Vagina (tissue), 2 donors: ENCODE results near the gene SGK1. TPM values are rescaled to one million over a fixed set of nuclear protein-coding genes. Genes with fewer than 3 reads are reported as not detected.
"Not testable (repeated sequence)": the region's sequence is repeated elsewhere in the genome, so short reads cannot be mapped to it uniquely, and the experiment has no call there.

Experiments
- DNase-seq, 2 donors: peaks; one replicate each; pipeline ENCODE4 v3.0.0-alpha.2; 2017; ENCODE audit errors: extremely low spot score in 2 of 2
- H3K27ac ChIP-seq: fragments of 200-600 bp; sonication (generic); one replicate; pipeline ENCODE4 v1.5.1; 2019
- H3K27me3 ChIP-seq: fragments of 200-600 bp; sonication (generic); one replicate; pipeline ENCODE4 v1.5.1; 2019
- H3K36me3 ChIP-seq, 2 donors: fragments of 200-600 bp; sonication (generic); one replicate each; pipeline ENCODE4 v1.5.1; 2017 to 2019
- H3K4me1 ChIP-seq: fragments of 200-600 bp; sonication (generic); one replicate; pipeline ENCODE4 v1.5.1; 2019
- H3K4me3 ChIP-seq, 2 donors: fragments of 200-600 bp; sonication (generic); 1 replicate in 1 of 2; 2 replicates in 1 of 2; pipeline ENCODE4 v1.5.1; 2016 to 2019
- H3K9me3 ChIP-seq: fragments of 200-600 bp; sonication (generic); one replicate; pipeline ENCODE4 v1.5.1; 2019
- POLR2A ChIP-seq, 2 donors: fragments of 450-650 bp; IDR thresholded peaks; one replicate each; pipeline ENCODE4 v1.6.1; 2017; ENCODE audit warnings: antibody characterized with exemption in 2 of 2, mild to moderate bottlenecking in 2 of 2, moderate library complexity in 2 of 2
- POLR2AphosphoS5 ChIP-seq, 2 donors: sonication (generic); formaldehyde crosslinking; IDR thresholded peaks; one replicate each; pipeline ENCODE4 v1.9.0; 2017; ENCODE audit warnings: antibody characterized with exemption in 2 of 2, mild to moderate bottlenecking in 2 of 2, low read depth in 1 of 2; ENCODE audit not compliant: insufficient read depth in 1 of 2
- intact Hi-C: fragments of 100-400 bp; cut with DNase I; formaldehyde crosslinking; loops from one replicate; pipeline ENCODE4 v1.15.1; 2023
- total RNA-seq: library from RNA; depleted of rRNA; stranded (reverse); fragments of >200 nt; gene quantifications from one replicate; pipeline ENCODE4 v1.2.3, GENCODE V29; 2016
- TF ChIP-seq, protein P1 (sequence below), 3 experiments: fragments of 450-650 bp in 2 of 3; fragments of 200-600 bp in 1 of 3; sonication (generic) in 1 of 3; IDR thresholded peaks; one replicate each; pipeline ENCODE4 v1.5.1; 2017 to 2019; ENCODE audit warnings: antibody characterized with exemption in 3 of 3, mild to moderate bottlenecking in 2 of 3, moderate library complexity in 2 of 3

The SGK1 gene
- total RNA-seq, 1 donor from 2014 or later, result 608 TPM

DNA sequence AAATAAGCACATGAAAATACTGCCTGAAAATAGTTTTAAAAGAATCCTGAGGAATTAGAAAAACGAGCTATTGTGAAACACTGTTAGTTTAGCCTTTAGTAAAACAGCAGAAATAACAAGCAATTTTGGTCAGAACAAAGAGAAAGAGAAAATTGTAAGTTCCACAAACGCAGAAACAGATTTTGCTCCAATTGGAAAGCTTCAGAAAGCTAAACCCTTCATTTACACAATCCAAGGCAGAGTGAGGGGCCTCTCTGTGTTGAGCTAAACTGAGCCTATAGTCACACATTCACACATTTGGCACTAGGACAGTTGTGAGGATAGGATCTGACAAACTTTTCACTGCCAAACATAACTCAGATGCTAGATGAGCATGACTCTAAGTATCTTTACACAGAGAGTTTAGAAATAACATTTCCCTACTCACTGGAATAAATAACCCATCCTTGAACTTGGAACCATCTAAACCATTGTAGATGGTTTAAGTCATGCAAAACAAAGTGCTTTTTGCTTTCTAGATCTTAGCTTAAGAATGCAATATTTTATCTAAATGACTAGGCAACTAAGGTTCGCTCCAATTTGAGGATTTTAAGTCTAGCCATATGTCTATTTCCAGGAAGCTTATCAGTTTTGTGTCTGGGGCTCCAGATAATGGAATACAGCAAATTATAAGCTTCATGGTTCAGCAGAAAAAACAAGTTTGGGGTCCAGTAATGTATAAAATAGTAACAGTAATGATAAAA is 122.6 kb downstream of the SGK1 start:
- no peak for DNase-seq
- Histone ChIP-seq H3K4me3 (no peak overlapping the region), H3K4me1 (peaks cover 7% of the 10 kb centered on the region), H3K27me3 (no peaks in the 10 kb centered on the region), H3K27ac (peak overlapping the region; percentile 48), H3K9me3 (no peaks in the 10 kb centered on the region), H3K36me3 (no peaks in the 10 kb centered on the region)
- intact Hi-C loops, result no loop called here
- TF ChIP-seq POLR2AphosphoS5 (IDR thresholded peaks at IDR 0.05; ENCODE audit: insufficient read depth in 1 of 2, low read depth in 1 of 2), result peak in 1 of 2 donors; percentile 6
- TF ChIP-seq, protein P1, sequence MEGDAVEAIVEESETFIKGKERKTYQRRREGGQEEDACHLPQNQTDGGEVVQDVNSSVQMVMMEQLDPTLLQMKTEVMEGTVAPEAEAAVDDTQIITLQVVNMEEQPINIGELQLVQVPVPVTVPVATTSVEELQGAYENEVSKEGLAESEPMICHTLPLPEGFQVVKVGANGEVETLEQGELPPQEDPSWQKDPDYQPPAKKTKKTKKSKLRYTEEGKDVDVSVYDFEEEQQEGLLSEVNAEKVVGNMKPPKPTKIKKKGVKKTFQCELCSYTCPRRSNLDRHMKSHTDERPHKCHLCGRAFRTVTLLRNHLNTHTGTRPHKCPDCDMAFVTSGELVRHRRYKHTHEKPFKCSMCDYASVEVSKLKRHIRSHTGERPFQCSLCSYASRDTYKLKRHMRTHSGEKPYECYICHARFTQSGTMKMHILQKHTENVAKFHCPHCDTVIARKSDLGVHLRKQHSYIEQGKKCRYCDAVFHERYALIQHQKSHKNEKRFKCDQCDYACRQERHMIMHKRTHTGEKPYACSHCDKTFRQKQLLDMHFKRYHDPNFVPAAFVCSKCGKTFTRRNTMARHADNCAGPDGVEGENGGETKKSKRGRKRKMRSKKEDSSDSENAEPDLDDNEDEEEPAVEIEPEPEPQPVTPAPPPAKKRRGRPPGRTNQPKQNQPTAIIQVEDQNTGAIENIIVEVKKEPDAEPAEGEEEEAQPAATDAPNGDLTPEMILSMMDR (IDR thresholded peaks at IDR 0.05), result no peak

DNA sequence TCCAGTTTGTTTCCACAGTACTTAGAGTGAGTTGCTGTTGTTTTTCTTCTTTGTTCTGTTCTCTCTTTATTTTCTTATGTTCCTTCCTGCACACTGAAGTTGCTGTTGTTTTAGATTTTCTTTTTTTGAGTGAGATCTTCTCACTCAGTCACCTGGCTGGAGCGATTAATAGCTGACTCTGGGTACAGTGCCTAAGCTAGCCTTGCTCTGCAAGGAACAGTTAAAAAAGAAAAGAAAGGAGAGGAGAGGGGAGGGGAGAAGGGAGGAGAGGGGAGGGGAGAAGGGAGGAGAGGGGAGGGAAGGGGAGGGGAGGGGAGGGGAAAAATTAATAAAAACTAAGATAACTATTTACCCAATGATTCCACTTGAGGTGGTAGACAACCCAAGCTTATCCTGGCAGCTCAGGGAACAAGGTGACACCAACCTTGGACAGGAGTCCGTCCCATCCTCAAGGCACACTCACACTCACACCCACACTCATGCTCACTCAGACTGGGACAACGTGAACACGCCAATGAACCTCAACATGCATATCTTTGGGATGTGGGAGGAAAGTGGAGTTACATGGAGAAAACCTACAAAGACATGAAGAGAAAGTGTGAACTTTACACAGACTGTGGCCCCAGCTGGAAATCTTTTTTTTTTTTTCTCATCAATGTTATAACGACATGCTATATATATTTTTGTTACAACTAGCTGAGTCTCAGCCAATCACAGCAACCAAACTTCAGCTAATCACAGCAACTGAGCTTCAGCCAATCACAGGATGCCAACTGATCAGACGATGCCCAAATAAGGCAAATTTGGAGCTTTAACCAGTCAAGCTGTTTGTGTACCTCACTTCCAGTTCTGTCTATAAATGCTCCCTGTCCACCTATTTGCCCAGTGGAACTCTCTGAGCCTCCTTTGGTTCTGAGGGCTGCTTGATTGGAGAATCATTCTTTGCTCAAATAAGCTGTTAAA is 124.1 kb downstream of the SGK1 start:
- Histone ChIP-seq H3K4me3 (no peak overlapping the region), H3K9me3 (no peaks in the 10 kb centered on the region), H3K27ac (peak overlapping the region; percentile 48), H3K27me3 (no peaks in the 10 kb centered on the region), H3K36me3 (no peaks in the 10 kb centered on the region), H3K4me1 (peaks cover 7% of the 10 kb centered on the region)
- DNase-seq, result no peak
- TF ChIP-seq POLR2AphosphoS5 (IDR thresholded peaks at IDR 0.05; ENCODE audit: insufficient read depth in 1 of 2, low read depth in 1 of 2) (no peak), POLR2A (IDR thresholded peaks at IDR 0.05) (no peak)
- TF ChIP-seq, protein P1 (IDR thresholded peaks at IDR 0.05), result no peak
- intact Hi-C loops, result no loop called here

DNA sequence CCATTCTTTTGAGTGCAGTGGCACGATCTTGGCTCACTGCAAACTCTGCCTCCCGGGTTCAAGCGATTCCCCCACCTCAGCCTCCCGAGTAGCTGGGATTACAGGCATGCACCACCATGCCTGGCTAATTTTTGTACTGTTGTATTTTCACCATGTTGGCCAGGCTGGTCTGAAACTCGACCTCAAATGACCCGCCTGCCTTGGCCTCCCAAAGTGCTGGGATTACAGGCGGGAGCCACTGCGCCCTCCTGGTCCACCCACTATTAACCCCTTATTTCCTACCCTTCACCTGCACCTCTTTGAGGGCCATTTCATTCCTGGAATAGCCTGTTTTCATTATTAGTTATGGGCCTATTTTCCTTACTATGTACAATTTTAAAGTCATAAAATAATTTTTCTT is 125.3 kb downstream of the SGK1 start:
- H3K27me3 ChIP-seq, H3K4me1 ChIP-seq, H3K9me3 ChIP-seq, H3K36me3 ChIP-seq, H3K27ac ChIP-seq, intact Hi-C loops, H3K4me3 ChIP-seq, DNase-seq: not testable (repeated sequence)

DNA sequence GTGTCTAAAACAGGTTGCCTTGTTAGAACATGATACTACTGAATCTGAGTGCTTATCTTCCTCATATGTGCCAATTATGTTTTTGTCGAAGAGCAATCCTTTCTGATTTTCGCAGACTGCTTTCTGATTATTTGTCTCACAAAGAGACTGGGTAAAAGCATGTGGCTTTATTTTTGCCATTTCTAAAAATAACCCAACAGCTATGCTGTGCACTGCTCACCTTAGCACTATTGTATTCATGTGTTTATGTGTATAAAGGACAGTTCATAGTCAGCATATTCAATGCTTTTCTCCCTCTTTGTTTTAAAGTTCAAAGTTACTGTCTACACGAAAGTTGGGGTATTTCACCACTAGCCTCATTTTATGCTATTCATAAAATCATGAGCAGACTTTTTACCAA is 127.0 kb downstream of the SGK1 start:
- H3K36me3 ChIP-seq, result no peaks in the 10 kb centered on the region
- no peaks in the 10 kb centered on the region for H3K9me3 ChIP-seq
- H3K4me1 ChIP-seq, result peaks cover 5% of the 10 kb centered on the region
- H3K27ac ChIP-seq, result no peak overlapping the region
- intact Hi-C loops, result no loop called here
- H3K4me3 ChIP-seq, result no peak overlapping the region
- TF ChIP-seq, protein P1 (IDR thresholded peaks at IDR 0.05), result no peak
- TF ChIP-seq POLR2A (IDR thresholded peaks at IDR 0.05) (no peak), POLR2AphosphoS5 (IDR thresholded peaks at IDR 0.05; ENCODE audit: insufficient read depth in 1 of 2, low read depth in 1 of 2) (no peak)
- no peak for DNase-seq
- no peaks in the 10 kb centered on the region for H3K27me3 ChIP-seq

DNA sequence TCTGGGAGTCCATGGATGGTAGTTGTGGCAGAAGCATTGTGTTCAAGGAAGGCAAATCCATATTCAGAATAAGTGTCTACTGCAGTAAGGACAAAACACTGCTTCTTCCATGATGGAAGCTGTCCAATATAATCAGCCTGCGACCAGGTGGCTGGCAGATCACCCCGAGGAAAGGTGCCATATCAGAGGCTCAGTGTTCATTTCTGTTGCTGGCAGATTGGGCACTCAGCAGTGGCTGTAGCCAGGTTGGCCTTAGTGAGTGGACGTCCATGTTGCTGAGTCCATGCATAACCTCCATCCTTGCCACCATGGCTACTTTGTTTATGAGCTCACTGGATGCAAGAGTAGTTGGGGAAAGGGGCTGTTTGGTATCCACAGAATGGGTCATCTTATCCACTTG is 130.2 kb downstream of the SGK1 start:
- intact Hi-C loops, result no loop called here
- H3K36me3 ChIP-seq, result no peaks in the 10 kb centered on the region

More for the DNA sequence above, 130.2 kb downstream of the SGK1 start:
- TF ChIP-seq POLR2AphosphoS5 (IDR thresholded peaks at IDR 0.05; ENCODE audit: insufficient read depth in 1 of 2, low read depth in 1 of 2) (no peak), POLR2A (IDR thresholded peaks at IDR 0.05) (no peak)
- TF ChIP-seq, protein P1 (IDR thresholded peaks at IDR 0.05), result no peak
- Histone ChIP-seq H3K9me3 (no peaks in the 10 kb centered on the region), H3K4me3 (no peak overlapping the region), H3K27ac (no peak overlapping the region), H3K4me1 (no peaks in the 10 kb centered on the region), H3K27me3 (no peaks in the 10 kb centered on the region)
- no peak for DNase-seq
